HepG2 (cell line): ENCODE results near the gene UNKL. TPM values are rescaled to one million over a fixed set of nuclear protein-coding genes. Genes with fewer than 3 reads are reported as not detected.

Source experiments
- ARID4A ChIP-seq: sonication (generic); formaldehyde crosslinking; IDR thresholded peaks from 2 replicates; pipeline ENCODE4 v1.5.0; 2020; ENCODE audit warnings: mild to moderate bottlenecking, missing genetic modification reagents, borderline replicate concordance
- EZH2 ChIP-seq: conservative IDR thresholded peaks from 2 replicates; pipeline ENCODE4 v1.6.1; 2012; ENCODE audit warnings: mild to moderate bottlenecking, low read depth, low read length, moderate library complexity
- HCFC1 ChIP-seq: fragments of 150-350 bp; IDR thresholded peaks from 2 replicates; pipeline ENCODE4 v1.6.1; 2014; ENCODE audit warnings: low read depth, low read length
- HOXD1 ChIP-seq: sonication (generic); formaldehyde crosslinking; IDR thresholded peaks from 2 replicates; pipeline ENCODE4 v1.5.0; 2020; ENCODE audit warnings: missing genetic modification reagents
- NR3C1 ChIP-seq: sonication (generic); formaldehyde crosslinking; IDR thresholded peaks from 2 replicates; pipeline ENCODE4 v1.4.0; 2020; ENCODE audit warnings: missing genetic modification reagents
- SAFB2 ChIP-seq: sonication (generic); formaldehyde crosslinking; IDR thresholded peaks from 2 replicates; pipeline ENCODE4 v1.5.1; 2020; ENCODE audit warnings: missing genetic modification reagents, low read depth, mild to moderate bottlenecking, borderline replicate concordance
- SCMH1 ChIP-seq: sonication (generic); formaldehyde crosslinking; IDR thresholded peaks from 2 replicates; pipeline ENCODE4 v1.9.0; 2021; ENCODE audit warnings: missing genetic modification reagents, mild to moderate bottlenecking, borderline replicate concordance
- SMAD1 ChIP-seq: sonication (generic); formaldehyde crosslinking; IDR thresholded peaks from 2 replicates; pipeline ENCODE4 v1.4.0; 2020; ENCODE audit warnings: missing genetic modification reagents, low read depth, mild to moderate bottlenecking, borderline replicate concordance
- STAG1 ChIP-seq: sonication (generic); formaldehyde crosslinking; IDR thresholded peaks from 2 replicates; pipeline ENCODE4 v1.4.0; 2020; ENCODE audit warnings: missing genetic modification reagents
- TBX2 ChIP-seq: sonication (generic); formaldehyde crosslinking; IDR thresholded peaks from 2 replicates; pipeline ENCODE4 v1.5.0; 2020; ENCODE audit warnings: missing genetic modification reagents, mild to moderate bottlenecking, borderline replicate concordance
- TEAD3 ChIP-seq: optimal IDR thresholded peaks from 2 replicates; pipeline ENCODE3; 2016; ENCODE audit warnings: borderline replicate concordance
- ZBTB8A ChIP-seq: sonication (generic); formaldehyde crosslinking; IDR thresholded peaks from 2 replicates; pipeline ENCODE4 v1.4.0; 2020; ENCODE audit warnings: mild to moderate bottlenecking, low read depth, missing genetic modification reagents, borderline replicate concordance
- ZNF101 ChIP-seq: sonication (generic); formaldehyde crosslinking; IDR thresholded peaks from 2 replicates; pipeline ENCODE4 v1.4.0; 2020; ENCODE audit warnings: mild to moderate bottlenecking, low read depth, missing genetic modification reagents, borderline replicate concordance
- ZNF207 ChIP-seq: fragments of 450-650 bp; IDR thresholded peaks from 2 replicates; pipeline ENCODE4 v1.6.1; 2016; ENCODE audit warnings: antibody characterized with exemption, borderline replicate concordance
- ZNF253 ChIP-seq: sonication (generic); formaldehyde crosslinking; IDR thresholded peaks from 2 replicates; pipeline ENCODE4 v1.8.0; 2022; ENCODE audit warnings: mild to moderate bottlenecking, missing genetic modification reagents, borderline replicate concordance
- ZNF337 ChIP-seq: sonication (generic); formaldehyde crosslinking; IDR thresholded peaks from 2 replicates; pipeline ENCODE4 v1.5.1; 2020; ENCODE audit warnings: missing genetic modification reagents, low read depth, mild to moderate bottlenecking, borderline replicate concordance
- ZNF777 ChIP-seq: sonication (generic); formaldehyde crosslinking; IDR thresholded peaks from 2 replicates; pipeline ENCODE4 v1.4.0; 2020; ENCODE audit warnings: missing genetic modification reagents
- polyA plus RNA-seq, 8 experiments: library from polyadenylated mRNA; depleted of rRNA in 3 of 8; stranded (reverse) in 7 of 8; unstranded in 1 of 8; fragments of >200 nt; fragmentation: Illumina TruSeq in 4 of 8; extraction: Trizol in 4 of 8; gene quantifications; 2 replicates each; pipeline versions ENCODE4 v1.2.1 to v1.2.3, GENCODE V29; 2011 to 2016; ENCODE audit warnings: low read depth in 4 of 8, missing spikeins in 1 of 8, mixed read lengths in 1 of 8; ENCODE audit not compliant: insufficient read depth in 1 of 8
- total RNA-seq, 5 experiments: library from RNA; depleted of rRNA; stranded (reverse); fragments of >200 nt; fragmentation: Illumina TruSeq; extraction: Trizol; gene quantifications; 2 replicates each; pipeline ENCODE4 v1.2.3, GENCODE V29; 2016; ENCODE audit warnings: low read depth in 1 of 5
- TF ChIP-seq, protein P1 (sequence below): sonication (generic); formaldehyde crosslinking; IDR thresholded peaks from 2 replicates; pipeline ENCODE4 v1.5.0; 2020; ENCODE audit warnings: mild to moderate bottlenecking, missing genetic modification reagents, moderate library complexity
- TF ChIP-seq, protein P2 (sequence below): sonication (generic); formaldehyde crosslinking; IDR thresholded peaks from 2 replicates; pipeline ENCODE4 v1.4.0; 2020; ENCODE audit warnings: missing genetic modification reagents
- TF ChIP-seq, protein P3 (sequence below): sonication (generic); formaldehyde crosslinking; IDR thresholded peaks from 2 replicates; pipeline ENCODE4 v1.5.0; 2020; ENCODE audit warnings: missing genetic modification reagents, mild to moderate bottlenecking, borderline replicate concordance

UNKL gene
- total and polyA plus RNA-seq, 2 of the 13 experiments (the other 11 are each of a cell fraction or from before 2014, with no cell fraction given), result 10.4 to 17.6 TPM

DNA sequence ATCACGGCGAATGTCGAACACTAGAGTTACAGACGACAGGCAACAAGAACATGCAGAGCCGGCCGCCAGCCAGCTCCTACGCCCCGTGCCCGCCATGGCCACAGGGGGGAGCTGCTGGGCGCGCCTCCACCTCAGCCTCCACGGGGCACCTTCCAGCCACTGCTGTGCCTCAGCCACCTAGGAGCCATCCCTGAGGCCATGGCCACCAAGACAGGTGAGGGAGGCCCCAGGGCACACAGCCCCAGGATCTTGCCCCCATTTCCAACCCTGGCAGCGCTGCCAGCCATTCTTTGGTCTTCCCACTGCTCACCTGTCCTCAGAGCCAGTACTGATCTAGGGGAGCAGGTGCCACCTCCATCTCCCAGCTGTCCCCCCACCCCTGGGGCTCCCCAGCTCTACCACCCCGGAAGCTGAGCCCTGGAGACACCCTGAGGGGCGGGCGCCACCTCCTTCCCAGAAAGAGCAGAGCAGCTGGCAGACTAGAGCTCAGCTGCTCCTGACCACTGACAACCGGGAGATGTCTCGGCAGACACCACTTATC, 50.9 kb downstream of the UNKL start (continued):
- TF ChIP-seq, protein P1, sequence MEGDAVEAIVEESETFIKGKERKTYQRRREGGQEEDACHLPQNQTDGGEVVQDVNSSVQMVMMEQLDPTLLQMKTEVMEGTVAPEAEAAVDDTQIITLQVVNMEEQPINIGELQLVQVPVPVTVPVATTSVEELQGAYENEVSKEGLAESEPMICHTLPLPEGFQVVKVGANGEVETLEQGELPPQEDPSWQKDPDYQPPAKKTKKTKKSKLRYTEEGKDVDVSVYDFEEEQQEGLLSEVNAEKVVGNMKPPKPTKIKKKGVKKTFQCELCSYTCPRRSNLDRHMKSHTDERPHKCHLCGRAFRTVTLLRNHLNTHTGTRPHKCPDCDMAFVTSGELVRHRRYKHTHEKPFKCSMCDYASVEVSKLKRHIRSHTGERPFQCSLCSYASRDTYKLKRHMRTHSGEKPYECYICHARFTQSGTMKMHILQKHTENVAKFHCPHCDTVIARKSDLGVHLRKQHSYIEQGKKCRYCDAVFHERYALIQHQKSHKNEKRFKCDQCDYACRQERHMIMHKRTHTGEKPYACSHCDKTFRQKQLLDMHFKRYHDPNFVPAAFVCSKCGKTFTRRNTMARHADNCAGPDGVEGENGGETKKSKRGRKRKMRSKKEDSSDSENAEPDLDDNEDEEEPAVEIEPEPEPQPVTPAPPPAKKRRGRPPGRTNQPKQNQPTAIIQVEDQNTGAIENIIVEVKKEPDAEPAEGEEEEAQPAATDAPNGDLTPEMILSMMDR (CRISPR knock-in tag), result peak; percentile 93
- TF ChIP-seq TEAD3 (CRISPR knock-in tag) (peak; percentile 34), ZNF777 (CRISPR knock-in tag) (peak; percentile 63; the same call in 1 of the 2 replicates), ZNF207 (no peak), SMAD1 (CRISPR knock-in tag) (no peak), SCMH1 (CRISPR knock-in tag) (no peak), EZH2 (no peak), TBX2 (CRISPR knock-in tag) (0 out of 2 replicates have a peak, but pooled peaks have one; percentile 20), ZNF253 (no peak), SAFB2 (CRISPR knock-in tag) (no peak), ZBTB8A (CRISPR knock-in tag) (no peak), ARID4A (peak; percentile 49; the same call in 1 of the 2 replicates), HOXD1 (CRISPR knock-in tag) (no peak), STAG1 (CRISPR knock-in tag) (peak; percentile 82), ZNF337 (CRISPR knock-in tag) (no peak), ZNF101 (CRISPR knock-in tag) (no peak), HCFC1 (no peak), NR3C1 (no peak)
- TF ChIP-seq, protein P2, sequence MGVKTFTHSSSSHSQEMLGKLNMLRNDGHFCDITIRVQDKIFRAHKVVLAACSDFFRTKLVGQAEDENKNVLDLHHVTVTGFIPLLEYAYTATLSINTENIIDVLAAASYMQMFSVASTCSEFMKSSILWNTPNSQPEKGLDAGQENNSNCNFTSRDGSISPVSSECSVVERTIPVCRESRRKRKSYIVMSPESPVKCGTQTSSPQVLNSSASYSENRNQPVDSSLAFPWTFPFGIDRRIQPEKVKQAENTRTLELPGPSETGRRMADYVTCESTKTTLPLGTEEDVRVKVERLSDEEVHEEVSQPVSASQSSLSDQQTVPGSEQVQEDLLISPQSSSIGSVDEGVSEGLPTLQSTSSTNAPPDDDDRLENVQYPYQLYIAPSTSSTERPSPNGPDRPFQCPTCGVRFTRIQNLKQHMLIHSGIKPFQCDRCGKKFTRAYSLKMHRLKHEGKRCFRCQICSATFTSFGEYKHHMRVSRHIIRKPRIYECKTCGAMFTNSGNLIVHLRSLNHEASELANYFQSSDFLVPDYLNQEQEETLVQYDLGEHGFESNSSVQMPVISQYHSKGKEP (CRISPR knock-in tag), result no peak
- TF ChIP-seq, protein P3, sequence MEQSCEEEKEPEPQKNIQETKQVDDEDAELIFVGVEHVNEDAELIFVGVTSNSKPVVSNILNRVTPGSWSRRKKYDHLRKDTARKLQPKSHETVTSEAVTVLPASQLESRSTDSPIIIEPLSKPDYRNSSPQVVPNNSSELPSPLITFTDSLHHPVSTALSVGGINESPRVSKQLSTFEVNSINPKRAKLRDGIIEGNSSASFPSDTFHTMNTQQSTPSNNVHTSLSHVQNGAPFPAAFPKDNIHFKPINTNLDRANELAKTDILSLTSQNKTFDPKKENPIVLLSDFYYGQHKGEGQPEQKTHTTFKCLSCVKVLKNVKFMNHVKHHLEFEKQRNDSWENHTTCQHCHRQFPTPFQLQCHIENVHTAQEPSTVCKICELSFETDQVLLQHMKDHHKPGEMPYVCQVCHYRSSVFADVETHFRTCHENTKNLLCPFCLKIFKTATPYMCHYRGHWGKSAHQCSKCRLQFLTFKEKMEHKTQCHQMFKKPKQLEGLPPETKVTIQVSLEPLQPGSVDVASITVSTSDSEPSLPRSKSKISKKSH, result 0 out of 2 replicates have a peak, but pooled peaks have one; percentile 30
- TF ChIP-seq, all 625 proteins: peak for 41
